ENCODE data around the gene PTPRN2.
"Not testable (repeated sequence)": the region's sequence is repeated elsewhere in the genome, so short reads cannot be mapped to it uniquely, and the experiment has no call there.

The PTPRN2 gene

DNA sequence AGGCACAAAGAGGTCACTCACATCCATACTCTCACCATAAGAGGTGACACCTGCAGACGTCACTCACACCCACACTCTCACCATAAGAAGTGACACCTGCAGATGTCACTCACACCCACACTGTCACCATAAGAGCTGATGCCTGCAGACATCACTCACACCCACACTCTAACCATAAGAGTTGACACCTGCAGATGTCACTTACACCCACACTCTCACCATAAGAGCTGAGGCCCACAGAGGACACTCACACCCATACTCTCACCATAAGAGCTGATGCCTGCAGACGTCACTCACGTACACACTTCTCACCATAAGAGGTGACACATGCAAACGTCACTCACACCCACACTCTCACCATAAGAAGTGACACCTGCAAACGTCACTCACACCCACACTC lies 255.1 kb downstream of the PTPRN2 start:
- not testable (repeated sequence) for DNase-seq

- DNase-seq: not testable (repeated sequence)
These were observed 255.7 kb downstream of the PTPRN2 start for GRCh38 chr7:158331826-158332450.

GRCh38 chr7:158329686-158330085 lies 257.9 kb downstream of the PTPRN2 start:
- DNase-seq: no peak

DNA sequence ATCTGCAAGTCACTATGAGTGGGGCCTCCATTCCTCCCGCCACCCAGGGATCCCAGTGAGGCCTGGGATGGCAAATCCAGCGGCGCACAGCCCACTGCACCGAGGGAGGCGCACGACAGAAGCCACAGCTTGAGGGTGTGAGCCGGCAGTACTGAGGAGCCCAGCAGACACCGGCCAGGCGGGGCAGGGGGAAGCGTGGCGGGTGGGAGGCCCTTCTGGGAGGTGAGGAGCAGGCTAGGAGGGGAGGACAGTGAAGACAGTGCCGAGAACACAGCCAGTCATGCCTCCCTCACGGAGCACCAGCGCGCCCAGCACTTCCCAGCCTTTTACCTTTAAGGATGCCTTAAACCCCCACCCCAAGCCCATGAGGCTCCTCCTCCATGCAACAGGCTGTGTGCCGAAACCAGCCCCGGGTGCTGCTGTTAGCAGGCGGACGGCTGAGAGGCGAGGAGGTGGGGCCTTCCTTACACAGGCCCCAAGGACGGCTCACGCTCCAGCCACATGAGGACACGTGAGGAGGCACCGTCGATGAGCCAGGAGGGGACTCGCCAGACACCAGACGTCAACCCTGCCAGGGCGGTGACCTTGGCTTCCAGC lies 258.5 kb downstream of the PTPRN2 start:
- no peak for DNase-seq

- no peak for DNase-seq
These were observed 259.1 kb downstream of the PTPRN2 start for GRCh38 chr7:158328376-158329013.

DNA sequence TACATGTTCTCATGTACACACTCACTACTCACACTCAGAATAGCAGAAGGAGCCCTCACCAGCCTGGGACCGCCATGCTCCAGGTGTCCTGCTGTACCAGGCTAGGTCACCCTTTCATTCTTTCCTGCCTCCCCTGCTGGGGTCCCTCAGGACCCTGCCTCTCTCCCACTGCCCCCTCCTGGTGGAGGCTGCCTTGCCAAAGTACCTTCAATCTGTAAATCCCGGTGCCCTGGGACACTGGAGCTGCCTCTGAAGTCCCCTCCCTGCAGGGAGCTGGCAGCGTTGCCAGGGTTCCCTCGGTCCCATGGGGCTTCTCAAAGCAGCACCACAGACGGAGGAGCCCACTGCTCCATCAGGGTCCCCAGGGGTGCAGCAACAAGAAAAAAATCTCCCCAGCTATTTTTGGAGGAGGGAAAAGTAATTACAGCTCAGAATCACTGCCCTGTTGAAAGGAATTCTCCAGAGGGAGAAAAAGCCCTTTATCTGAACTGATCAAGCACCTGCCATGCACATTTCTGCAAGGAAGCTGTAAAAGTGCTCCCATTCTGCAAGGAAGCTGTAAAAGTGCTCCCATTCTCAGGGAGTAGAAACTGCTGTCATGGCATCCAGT lies 259.9 kb downstream of the PTPRN2 start:
- DNase-seq: no peak

DNA sequence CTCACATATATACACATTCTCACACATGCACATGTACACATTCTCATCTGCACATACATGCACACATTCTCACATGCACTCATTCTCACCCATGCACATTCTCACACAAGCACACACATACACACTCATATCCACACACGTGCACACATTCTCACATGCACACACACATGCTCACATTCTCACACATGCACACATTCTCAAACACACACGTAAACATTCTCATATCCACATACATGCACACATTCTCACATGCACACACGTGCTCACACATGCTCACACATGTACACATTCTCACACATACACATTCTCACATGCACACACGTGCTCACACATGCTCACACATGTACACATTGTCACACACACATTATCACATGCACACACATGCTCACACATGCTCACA lies 260.6 kb downstream of the PTPRN2 start:
- DNase-seq: no peak

DNA sequence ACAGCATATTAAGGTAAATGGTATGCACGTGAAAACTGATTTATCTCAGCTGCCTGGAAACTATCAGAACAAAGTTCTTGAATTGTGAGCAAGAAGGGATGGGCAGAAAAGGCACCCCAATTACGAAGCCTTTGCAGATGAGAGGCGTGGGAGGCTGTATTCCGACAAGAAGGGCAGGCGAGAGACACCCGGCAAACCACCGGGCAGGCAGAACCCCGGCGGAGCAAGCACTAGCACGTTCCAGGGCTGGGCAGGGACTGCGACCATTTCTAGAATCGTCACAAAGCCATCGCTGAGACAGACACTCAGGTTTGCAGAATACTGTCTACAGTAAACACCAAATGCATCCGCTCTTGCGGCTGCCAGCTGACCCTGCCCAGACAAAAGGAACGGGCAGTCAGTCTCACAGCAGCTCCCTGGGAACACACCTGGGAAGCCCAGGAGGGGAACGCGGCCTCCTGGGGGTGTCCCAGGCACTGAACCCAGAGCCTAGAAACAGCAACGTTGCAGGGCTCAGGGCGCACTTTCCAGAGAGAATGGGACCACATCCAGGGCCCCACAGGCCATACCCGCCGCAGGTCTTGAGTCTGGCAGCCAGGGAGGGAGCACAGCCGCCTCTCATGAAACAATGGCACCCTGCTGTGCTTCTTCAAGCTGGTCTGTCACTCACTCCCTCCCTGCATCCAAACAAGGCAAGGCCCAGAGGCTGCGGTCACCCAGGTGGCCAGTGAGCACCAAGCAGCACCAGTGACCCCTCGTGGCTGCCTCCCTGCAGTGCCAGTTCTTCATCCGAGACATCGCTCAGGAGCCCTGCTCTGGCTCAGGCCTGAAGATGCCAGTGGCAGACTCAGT lies 261.9 kb downstream of the PTPRN2 start:
- no peak for DNase-seq

GRCh38 chr7:158324397-158325360 lies 262.9 kb downstream of the PTPRN2 start:
- DNase-seq: no peak

DNA sequence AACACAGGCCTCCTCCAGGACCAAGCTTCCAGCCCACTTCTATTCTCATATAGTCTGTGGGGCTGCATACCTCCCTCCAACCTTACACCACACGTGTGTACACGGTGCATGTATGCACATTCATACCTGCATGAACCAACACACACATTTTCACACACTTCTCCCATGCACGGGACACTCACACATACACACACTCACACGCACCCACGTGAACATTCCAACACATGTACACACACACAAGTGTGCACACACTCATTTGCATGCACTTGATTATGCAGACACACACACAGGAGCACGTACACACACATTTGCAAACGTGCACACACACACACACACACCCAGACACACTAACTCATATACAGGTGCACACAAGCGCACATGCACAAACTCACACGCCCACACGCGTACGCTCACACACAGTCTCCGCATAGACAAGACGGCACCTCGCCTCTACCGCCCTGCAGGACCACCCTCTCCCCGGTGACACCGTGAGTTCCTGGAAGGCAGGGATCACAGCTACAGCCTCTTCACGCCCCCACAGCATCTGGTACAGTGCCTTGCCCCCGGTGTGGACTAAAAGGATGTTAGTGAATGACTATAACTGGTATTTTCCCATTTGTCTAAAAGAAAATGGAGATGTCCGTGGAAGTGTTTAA lies 263.8 kb downstream of the PTPRN2 start:
- DNase-seq: no peak

DNA sequence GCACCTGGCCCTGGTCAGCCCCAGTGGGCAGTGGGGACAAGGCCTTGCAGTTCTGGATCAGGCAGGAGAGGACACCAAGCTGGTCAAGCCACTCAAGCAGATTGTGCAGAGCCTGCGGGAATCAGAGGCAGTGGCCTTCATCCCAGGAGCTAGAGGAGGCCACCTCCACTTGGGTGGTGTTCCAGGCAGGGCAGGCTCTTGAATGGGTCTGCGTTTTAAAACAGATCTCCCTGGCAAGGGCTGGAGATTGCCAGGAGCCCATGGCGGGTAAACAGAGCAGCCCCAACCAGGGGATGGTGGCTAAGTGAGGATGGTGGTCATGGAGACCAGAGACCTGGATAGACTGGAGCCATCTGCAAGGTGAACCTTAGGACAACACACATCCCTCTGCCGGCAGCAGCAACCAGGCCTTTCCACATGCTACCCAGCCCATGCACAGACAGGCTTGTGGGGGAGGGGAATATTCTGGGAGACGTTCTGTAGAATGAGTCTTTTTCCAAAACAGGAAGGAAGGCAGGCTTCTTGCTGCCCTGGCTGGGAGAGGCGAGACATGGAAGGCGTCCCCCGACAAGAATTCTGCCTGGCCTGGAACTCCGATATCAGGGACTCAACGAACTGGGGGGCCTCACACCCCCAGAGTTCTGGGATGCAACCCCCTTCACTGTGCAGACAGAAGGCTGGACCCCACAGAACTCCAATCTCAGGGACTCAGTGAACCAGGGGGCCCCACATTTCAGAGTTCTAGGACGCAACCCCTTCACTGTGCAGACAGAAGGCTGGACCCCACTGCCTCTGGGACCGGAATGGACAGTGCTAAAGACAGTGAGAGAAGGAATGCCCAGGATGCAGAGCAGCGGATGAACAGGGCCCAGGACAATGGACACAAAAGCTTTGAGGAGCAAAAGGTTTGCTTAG lies 264.8 kb downstream of the PTPRN2 start:
- no peak for DNase-seq

- no peak for DNase-seq
These were observed 265.5 kb downstream of the PTPRN2 start for GRCh38 chr7:158321936-158322615.

- DNase-seq: no peak
These were observed 266.4 kb downstream of the PTPRN2 start for GRCh38 chr7:158321056-158321700.

- no peak for DNase-seq
These were observed 267.3 kb downstream of the PTPRN2 start for GRCh38 chr7:158320328-158320727.

DNA sequence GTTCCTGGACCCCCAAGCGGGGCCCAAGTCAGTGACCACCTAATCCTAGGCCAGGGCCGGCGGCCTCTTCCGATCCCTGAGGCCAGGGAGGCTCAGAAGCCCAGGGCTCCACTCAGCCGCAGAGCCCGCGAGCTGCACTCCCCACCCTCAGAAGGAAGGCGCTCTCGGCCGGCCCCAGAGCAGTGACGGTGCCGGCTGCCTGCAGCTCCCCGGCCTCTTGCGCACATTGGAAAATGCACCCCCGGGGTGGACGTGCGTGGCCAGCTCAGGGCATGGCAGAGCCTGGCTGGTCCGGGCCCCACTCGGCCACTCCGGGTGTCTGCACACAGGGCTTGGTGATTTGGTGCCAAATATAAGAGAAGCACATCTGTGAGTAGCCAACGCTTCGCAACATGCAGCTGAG lies 269.1 kb downstream of the PTPRN2 start:
- no peak for DNase-seq

DNA sequence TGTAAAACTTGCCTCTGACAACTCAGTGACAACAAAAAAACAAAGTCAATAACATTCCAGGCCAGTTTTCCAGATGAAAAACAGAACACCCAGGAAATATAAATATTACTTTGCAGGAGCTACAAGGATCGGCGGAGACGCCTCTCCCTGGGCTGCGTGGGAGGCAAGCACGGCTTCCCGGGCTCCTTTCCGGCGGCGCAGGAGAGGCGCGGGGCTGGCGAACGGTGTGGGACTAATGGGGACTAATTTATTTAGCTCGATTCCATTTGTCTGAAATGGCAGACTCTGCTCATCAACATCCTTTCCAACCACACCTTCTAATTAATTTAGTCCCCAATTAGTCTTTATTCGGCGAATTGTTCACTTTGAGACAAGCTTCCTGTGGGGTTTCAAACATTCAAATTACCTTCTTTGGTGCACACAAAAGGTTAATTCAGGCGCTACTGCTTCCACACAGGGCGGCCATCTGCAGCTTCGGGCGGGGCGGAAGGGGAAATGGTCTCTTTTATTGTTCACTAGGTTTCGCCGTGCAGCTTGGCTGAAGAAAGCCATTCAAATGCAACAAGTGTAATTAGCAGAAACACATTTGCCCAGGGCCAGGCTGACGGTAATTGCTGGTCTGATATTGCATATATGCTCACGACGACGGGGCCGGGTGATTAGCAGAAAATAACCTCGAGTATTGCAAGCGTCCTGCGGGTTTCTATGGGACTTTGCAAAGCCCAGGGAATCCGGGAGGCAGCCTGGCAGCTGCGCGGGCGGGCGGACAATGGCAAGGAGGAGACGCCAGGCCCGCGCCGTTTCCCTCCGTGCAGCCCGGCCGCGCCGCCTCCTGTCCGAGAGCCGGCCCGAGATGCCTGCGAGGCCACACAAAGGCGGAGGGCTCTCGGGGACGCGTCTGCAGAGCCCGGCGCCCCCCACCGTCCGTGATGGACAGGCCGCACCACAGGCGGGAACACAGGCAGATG lies 270.1 kb downstream of the PTPRN2 start:
- no peak for DNase-seq

DNA sequence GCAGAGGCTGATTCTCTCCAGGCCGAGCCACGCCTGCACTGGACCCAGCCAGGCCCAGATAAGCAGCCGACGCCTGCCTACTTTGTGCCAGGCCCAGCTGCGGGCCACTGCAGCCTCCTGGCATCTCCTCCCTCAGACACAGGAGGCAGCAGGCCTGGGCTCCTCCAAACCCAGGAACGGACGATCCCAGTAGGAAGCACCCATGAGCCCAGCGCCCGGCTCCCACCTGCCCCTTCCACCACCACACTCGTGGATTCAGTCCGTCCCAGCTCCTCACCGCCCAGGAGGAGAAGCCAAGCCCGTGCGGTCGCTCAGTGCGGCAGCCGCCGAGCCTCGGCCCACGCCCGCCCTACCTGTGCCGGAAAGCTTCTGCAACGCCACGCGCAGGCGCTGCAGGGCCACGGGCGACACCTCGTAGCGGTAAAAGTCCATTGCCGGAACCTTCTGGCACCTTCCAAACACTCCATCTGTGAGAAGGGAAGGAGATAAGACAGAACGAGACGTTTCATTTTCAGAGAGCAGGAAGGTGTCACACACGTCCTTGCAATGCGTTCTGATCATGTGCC lies 271.1 kb downstream of the PTPRN2 start:
- no peak for DNase-seq

Measured in Kasumi-1 (cell line).